ENCODE measurements around the gene ASPM. TPM values are rescaled to one million over a fixed set of nuclear protein-coding genes. Genes with fewer than 3 reads are reported as not detected.

The ASPM gene, protein sequence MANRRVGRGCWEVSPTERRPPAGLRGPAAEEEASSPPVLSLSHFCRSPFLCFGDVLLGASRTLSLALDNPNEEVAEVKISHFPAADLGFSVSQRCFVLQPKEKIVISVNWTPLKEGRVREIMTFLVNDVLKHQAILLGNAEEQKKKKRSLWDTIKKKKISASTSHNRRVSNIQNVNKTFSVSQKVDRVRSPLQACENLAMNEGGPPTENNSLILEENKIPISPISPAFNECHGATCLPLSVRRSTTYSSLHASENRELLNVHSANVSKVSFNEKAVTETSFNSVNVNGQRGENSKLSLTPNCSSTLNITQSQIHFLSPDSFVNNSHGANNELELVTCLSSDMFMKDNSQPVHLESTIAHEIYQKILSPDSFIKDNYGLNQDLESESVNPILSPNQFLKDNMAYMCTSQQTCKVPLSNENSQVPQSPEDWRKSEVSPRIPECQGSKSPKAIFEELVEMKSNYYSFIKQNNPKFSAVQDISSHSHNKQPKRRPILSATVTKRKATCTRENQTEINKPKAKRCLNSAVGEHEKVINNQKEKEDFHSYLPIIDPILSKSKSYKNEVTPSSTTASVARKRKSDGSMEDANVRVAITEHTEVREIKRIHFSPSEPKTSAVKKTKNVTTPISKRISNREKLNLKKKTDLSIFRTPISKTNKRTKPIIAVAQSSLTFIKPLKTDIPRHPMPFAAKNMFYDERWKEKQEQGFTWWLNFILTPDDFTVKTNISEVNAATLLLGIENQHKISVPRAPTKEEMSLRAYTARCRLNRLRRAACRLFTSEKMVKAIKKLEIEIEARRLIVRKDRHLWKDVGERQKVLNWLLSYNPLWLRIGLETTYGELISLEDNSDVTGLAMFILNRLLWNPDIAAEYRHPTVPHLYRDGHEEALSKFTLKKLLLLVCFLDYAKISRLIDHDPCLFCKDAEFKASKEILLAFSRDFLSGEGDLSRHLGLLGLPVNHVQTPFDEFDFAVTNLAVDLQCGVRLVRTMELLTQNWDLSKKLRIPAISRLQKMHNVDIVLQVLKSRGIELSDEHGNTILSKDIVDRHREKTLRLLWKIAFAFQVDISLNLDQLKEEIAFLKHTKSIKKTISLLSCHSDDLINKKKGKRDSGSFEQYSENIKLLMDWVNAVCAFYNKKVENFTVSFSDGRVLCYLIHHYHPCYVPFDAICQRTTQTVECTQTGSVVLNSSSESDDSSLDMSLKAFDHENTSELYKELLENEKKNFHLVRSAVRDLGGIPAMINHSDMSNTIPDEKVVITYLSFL (N-terminal part only)
- 14.4 and 15.8 TPM in 2 replicates for polyA plus RNA-seq (2013)

DNA sequence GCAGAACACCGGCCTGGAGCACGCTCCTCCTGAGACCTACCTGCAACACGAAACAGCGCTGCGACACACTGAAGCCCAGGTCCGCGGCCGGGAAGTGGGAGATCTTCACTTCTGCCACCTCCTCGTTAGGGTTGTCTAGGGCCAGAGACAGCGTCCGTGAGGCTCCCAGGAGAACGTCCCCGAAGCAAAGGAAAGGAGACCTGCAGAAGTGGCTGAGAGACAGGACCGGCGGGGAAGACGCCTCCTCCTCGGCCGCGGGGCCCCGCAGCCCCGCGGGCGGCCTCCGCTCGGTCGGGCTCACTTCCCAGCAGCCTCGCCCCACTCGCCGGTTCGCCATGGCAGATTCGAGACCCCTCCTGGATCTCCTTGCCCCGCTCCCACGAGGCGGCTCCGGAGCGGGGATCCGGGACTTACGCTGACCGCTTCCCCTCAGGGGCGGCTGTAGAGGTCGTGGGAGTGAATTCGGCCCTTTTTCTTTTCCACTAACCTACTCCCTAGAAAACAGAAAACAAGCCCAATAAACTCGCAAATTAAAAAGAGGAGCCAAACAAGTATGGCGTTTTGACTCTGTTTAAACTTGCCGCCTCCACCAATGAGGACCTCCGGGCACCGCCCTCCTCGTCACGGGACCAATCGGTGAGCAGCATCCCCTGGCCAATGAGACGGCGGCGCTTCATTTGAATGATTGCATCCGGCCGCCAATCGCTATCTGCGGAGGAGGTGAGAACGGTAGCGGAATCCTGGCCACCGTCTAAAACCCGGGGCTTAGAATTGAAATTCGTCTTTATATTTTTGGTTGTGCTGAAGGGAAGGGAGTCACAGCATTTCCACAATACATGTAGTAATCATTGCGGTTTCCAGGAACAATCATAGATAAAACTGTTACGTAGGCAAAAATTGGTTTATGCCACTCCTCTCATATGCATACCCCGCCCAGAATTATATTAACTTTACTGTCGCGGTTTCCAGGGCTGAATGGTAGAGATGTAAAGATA lies at the start of gene ASPM:
Gene ASPM, minus strand, starts transcription at position 569 of the 995 bp plus-strand sequence. Its CDS starts 232 bp downstream, at position 337.
- Histone ChIP-seq H4K8ac (ENCODE audit: low read depth, low read length) (peak within 1 kb of the TSS; percentile 14), H2AFZ (ENCODE audit: insufficient read depth, low read length, poor library complexity) (peak within 1 kb of the TSS; percentile 95), H3K4ac (ENCODE audit: low read depth, low read length) (peak within 1 kb of the TSS; percentile 30), H3K79me2 (ENCODE audit: control insufficient read depth, insufficient read depth, low read length, poor library complexity) (peaks cover 5% of the 10 kb centered on the region), H3K4me2 (ENCODE audit: low read length) (peak within 1 kb of the TSS; percentile 66), H3K9ac (ENCODE audit: low read length) (peak within 1 kb of the TSS; percentile 73), H3K4me1 (ENCODE audit: control insufficient read depth in 1 of 2, insufficient read depth in 2 of 2, low read length in 2 of 2) (no peaks in the 10 kb centered on the region), H3K4me3 (ENCODE audit: low read depth, low read length) (peak within 1 kb of the TSS; percentile 94), H2BK5ac (ENCODE audit: low read depth, low read length, poor library complexity) (peak within 1 kb of the TSS; percentile 73), H3K79me1 (ENCODE audit: low read length) (no peaks in the 10 kb centered on the region), H2AK5ac (ENCODE audit: low read length) (no peak within 1 kb of the TSS), H4K12ac (ENCODE audit: low read depth, low read length) (peak within 1 kb of the TSS; percentile 43), H2BK120ac (ENCODE audit: insufficient read depth, low read length, poor library complexity) (peak within 1 kb of the TSS; percentile 31), H2BK12ac (ENCODE audit: low read length) (no peak within 1 kb of the TSS), H3K27ac (ENCODE audit: low read depth, low read length) (peak within 1 kb of the TSS; percentile 65), H3K36me3 (ENCODE audit: control insufficient read depth in 1 of 2, insufficient read depth in 2 of 2, low read length in 2 of 2) (peaks cover 0 to 1% of the 10 kb centered on the region in 2 experiments), H3K27me3 (ENCODE audit: insufficient read depth, low read length) (no peaks in the 10 kb centered on the region), H3K14ac (ENCODE audit: low read length) (peak within 1 kb of the TSS; percentile 71), H3K23ac (ENCODE audit: low read length) (no peak within 1 kb of the TSS), H3K18ac (ENCODE audit: low read length) (peak within 1 kb of the TSS; percentile 67), H3K9me3 (ENCODE audit: insufficient read depth, low read depth, low read length) (peaks cover 2% of the 10 kb centered on the region), H4K91ac (ENCODE audit: low read depth, low read length) (peak within 1 kb of the TSS; percentile 52)
- WGBS (ENCODE audit: extremely low coverage, insufficient coverage, insufficient read length): no CpG with 5 or more reads among the region's 67 CpGs
- DNase-seq: peak; percentile 90 to 97

DNA sequence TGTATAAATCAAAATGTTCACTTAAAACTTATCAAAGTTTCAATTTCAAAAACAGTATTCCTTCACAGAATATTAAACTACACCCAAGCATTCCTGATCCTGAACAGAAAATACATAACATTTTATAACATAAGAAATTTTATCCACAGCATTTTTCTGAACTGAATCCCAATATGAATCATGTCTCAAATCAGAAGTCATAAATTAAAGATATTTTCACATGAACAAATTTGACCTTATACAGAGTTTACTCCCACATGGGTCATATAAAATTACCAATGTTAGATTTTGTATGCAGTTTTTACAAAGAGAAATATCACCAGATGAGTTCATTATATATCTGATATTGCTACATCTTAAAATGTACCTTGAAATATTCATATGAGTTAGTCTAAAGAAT lies 48.6 kb upstream of the ASPM start:
- no peak overlapping the region for H2BK5ac ChIP-seq (ENCODE audit: low read depth, low read length, poor library complexity)
- H3K79me1 ChIP-seq (ENCODE audit: low read length): no peaks in the 10 kb centered on the region
- no peak overlapping the region for H3K23ac ChIP-seq (ENCODE audit: low read length)
- H4K12ac ChIP-seq (ENCODE audit: low read depth, low read length): no peak overlapping the region
- DNase-seq: no peak
- no peak overlapping the region for H2BK120ac ChIP-seq (ENCODE audit: insufficient read depth, low read length, poor library complexity)
- no peak overlapping the region for H3K18ac ChIP-seq (ENCODE audit: low read length)
- H3K36me3 ChIP-seq (ENCODE audit: control insufficient read depth in 1 of 2, insufficient read depth in 2 of 2, low read length in 2 of 2): peaks cover 2 to 7% of the 10 kb centered on the region in 2 experiments
- H3K14ac ChIP-seq (ENCODE audit: low read length): no peak overlapping the region
- no peak overlapping the region for H3K27ac ChIP-seq (ENCODE audit: low read depth, low read length)
- H3K4me1 ChIP-seq (ENCODE audit: control insufficient read depth in 1 of 2, insufficient read depth in 2 of 2, low read length in 2 of 2): no peaks in the 10 kb centered on the region
- no peak overlapping the region for H3K4ac ChIP-seq (ENCODE audit: low read depth, low read length)
- H2AFZ ChIP-seq (ENCODE audit: insufficient read depth, low read length, poor library complexity): no peak overlapping the region
- no peak overlapping the region for H4K8ac ChIP-seq (ENCODE audit: low read depth, low read length)
- H3K9me3 ChIP-seq (ENCODE audit: insufficient read depth, low read depth, low read length): no peaks in the 10 kb centered on the region
- no peak overlapping the region for H3K4me3 ChIP-seq (ENCODE audit: low read depth, low read length)
- no peaks in the 10 kb centered on the region for H3K27me3 ChIP-seq (ENCODE audit: insufficient read depth, low read length)
- no peak overlapping the region for H2BK12ac ChIP-seq (ENCODE audit: low read length)
- no peak overlapping the region for H3K4me2 ChIP-seq (ENCODE audit: low read length)
- no peak overlapping the region for H4K91ac ChIP-seq (ENCODE audit: low read depth, low read length)
- no peak overlapping the region for H3K9ac ChIP-seq (ENCODE audit: low read length)
- no peak overlapping the region for H2AK5ac ChIP-seq (ENCODE audit: low read length)
- no peaks in the 10 kb centered on the region for H3K79me2 ChIP-seq (ENCODE audit: control insufficient read depth, insufficient read depth, low read length, poor library complexity)

DNA sequence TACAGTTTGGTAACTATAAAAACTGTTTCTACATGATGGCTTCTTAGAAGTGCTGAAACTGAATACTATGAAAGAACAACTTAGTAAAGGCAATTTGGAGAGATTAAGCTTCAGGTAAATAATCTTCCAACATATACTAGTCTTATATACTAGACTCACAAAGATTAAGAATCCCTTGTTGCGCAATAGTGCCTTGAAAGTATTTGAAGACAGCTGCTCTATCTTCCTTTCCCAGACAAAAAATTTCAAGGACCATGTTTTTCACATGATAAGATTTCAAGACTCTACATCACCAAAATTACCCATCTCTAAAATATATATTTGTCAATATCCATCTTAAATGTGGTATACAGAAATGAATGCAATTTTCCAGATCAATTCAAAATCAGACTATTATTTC lies 37.7 kb upstream of the ASPM start:
- Histone ChIP-seq H3K14ac (ENCODE audit: low read length) (no peak overlapping the region), H2AFZ (ENCODE audit: insufficient read depth, low read length, poor library complexity) (no peak overlapping the region), H3K9ac (ENCODE audit: low read length) (no peak overlapping the region), H3K23ac (ENCODE audit: low read length) (no peak overlapping the region), H4K8ac (ENCODE audit: low read depth, low read length) (no peak overlapping the region), H2BK12ac (ENCODE audit: low read length) (no peak overlapping the region), H4K91ac (ENCODE audit: low read depth, low read length) (no peak overlapping the region), H2BK120ac (ENCODE audit: insufficient read depth, low read length, poor library complexity) (no peak overlapping the region), H3K9me3 (ENCODE audit: insufficient read depth, low read depth, low read length) (no peaks in the 10 kb centered on the region), H3K36me3 (ENCODE audit: control insufficient read depth in 1 of 2, insufficient read depth in 2 of 2, low read length in 2 of 2) (peaks cover 6 to 8% of the 10 kb centered on the region in 2 experiments), H4K12ac (ENCODE audit: low read depth, low read length) (no peak overlapping the region), H3K27ac (ENCODE audit: low read depth, low read length) (no peak overlapping the region), H3K4me2 (ENCODE audit: low read length) (no peak overlapping the region), H3K18ac (ENCODE audit: low read length) (no peak overlapping the region), H3K4me3 (ENCODE audit: low read depth, low read length) (no peak overlapping the region), H2BK5ac (ENCODE audit: low read depth, low read length, poor library complexity) (no peak overlapping the region), H3K79me1 (ENCODE audit: low read length) (no peaks in the 10 kb centered on the region), H3K27me3 (ENCODE audit: insufficient read depth, low read length) (no peaks in the 10 kb centered on the region), H3K4me1 (ENCODE audit: control insufficient read depth in 1 of 2, insufficient read depth in 2 of 2, low read length in 2 of 2) (no peaks in the 10 kb centered on the region), H3K4ac (ENCODE audit: low read depth, low read length) (no peak overlapping the region), H2AK5ac (ENCODE audit: low read length) (no peak overlapping the region), H3K79me2 (ENCODE audit: control insufficient read depth, insufficient read depth, low read length, poor library complexity) (no peaks in the 10 kb centered on the region)
- peak in 1 of 2 donors; percentile 58 for DNase-seq
- WGBS (ENCODE audit: extremely low coverage, insufficient coverage, insufficient read length): no CpG with 5 or more reads among the region's 1 CpG

Data from trophoblast cell (in vitro differentiated cells and primary cell).